Measurements from ENCODE around the gene PRR12.

- TF ChIP-seq SP1 (IDR thresholded peaks at IDR 0.05) (no peak), FOXM1 (IDR thresholded peaks at IDR 0.05; ENCODE audit: borderline replicate concordance) (no peak), SUZ12 (IDR thresholded peaks at IDR 0.05) (no peak), BHLHE40 (IDR thresholded peaks at IDR 0.05; ENCODE audit: borderline replicate concordance) (no peak), FOXA1 (IDR thresholded peaks at IDR 0.05) (no peak), ARNT (IDR thresholded peaks at IDR 0.05) (no peak), HDGF (IDR thresholded peaks at IDR 0.05; ENCODE audit: borderline replicate concordance) (no peak), LEF1 (IDR thresholded peaks at IDR 0.05; ENCODE audit: borderline replicate concordance) (no peak), L3MBTL2 (conservative IDR thresholded peaks at IDR 0.05) (no peak), ZNF384 (IDR thresholded peaks at IDR 0.05) (no peak)
Measured at GRCh38 chr19:49637821-49638738, 47.1 kb downstream of the PRR12 start.
